GM12874 (cell line): ENCODE results near the gene RALBP1.

Experiments
- TF ChIP-seq, protein P1 (sequence below): IDR thresholded peaks from 2 replicates; pipeline ENCODE4 v1.5.1; 2011; ENCODE audit warnings: low read depth, mild to moderate bottlenecking, control low read depth, low read length, moderate library complexity; ENCODE audit not compliant: insufficient read depth

Gene RALBP1

GRCh38 chr18:9547782-9548181 lies 72.5 kb downstream of the RALBP1 start:
- TF ChIP-seq, protein P1, sequence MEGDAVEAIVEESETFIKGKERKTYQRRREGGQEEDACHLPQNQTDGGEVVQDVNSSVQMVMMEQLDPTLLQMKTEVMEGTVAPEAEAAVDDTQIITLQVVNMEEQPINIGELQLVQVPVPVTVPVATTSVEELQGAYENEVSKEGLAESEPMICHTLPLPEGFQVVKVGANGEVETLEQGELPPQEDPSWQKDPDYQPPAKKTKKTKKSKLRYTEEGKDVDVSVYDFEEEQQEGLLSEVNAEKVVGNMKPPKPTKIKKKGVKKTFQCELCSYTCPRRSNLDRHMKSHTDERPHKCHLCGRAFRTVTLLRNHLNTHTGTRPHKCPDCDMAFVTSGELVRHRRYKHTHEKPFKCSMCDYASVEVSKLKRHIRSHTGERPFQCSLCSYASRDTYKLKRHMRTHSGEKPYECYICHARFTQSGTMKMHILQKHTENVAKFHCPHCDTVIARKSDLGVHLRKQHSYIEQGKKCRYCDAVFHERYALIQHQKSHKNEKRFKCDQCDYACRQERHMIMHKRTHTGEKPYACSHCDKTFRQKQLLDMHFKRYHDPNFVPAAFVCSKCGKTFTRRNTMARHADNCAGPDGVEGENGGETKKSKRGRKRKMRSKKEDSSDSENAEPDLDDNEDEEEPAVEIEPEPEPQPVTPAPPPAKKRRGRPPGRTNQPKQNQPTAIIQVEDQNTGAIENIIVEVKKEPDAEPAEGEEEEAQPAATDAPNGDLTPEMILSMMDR, result no peak

- TF ChIP-seq, protein P1, result no peak
Measured at GRCh38 chr18:9549405-9549804, 74.1 kb downstream of the RALBP1 start.

DNA sequence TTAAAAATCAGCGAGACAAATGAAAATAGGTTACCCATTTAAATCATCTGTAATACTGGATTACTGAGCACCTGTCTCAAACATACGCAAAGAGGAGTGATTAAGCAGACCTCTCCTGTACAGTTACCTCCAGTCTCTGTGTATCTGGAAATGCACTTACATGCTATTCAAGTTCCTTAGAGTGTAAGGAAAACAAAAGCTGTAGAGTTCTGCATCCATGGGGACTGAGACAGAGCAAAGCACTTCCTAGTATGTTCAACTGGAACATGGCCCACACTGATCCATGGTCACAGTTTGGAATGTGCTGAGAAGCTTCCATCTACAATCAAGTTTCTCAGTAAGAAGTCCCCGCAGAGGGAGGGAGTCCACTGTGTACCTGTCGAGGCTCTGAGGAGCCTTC lies 75.1 kb downstream of the RALBP1 start:
- TF ChIP-seq, protein P1, result no peak

GRCh38 chr18:9552191-9552590 lies 76.9 kb downstream of the RALBP1 start:
- TF ChIP-seq, protein P1, result no peak

DNA sequence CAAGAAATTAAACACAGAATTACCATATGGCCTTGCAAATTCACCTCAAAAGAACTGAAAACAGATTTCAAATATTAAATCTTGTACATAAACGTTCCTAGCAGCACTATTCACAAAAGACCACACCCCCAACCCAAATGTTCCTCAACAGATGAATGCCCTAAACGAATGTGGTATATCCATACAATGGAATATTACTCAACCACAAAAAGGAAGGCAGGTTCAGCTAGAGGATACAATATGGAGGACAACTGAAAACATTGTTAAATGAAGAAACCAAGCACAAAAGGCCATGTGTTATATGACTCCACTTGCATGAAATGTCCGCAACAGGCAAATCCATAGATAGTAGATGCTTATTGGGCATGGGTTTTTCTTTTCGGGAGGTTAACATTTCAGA lies 77.3 kb downstream of the RALBP1 start:
- TF ChIP-seq, protein P1, result no peak

- TF ChIP-seq, protein P1, result no peak
Measured at GRCh38 chr18:9557250-9557943, 82.1 kb downstream of the RALBP1 start.

DNA sequence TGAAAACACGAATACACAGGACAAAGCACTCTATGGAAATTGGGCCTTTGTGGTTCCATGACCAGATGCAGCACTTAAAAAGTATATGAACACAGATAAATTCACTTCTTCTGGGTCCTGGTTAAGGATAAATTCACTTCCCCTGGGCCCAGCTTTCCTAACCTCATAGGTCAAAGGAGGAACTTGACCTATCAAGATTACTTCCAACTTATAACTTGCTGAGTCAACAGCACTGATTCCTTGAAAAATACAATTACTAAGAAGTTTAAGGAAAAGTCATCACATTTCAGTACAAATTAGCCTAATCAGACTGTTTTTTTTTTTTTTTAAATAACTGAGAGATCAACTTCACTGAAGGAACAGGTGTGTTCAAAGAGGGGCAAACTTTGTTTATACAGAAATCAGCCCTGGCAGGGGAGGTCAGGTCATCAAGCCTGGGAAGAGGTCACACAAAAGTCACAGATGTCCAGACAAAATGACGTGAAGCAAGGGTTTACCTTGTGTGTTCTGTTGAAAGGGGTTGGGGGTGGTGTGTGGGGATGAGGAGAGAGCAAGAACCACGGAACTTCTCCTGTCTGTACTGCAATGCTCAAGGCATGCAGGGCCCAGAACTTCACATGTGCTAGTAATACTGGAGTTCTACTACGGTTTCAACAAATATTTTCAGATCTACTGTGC lies 83.2 kb downstream of the RALBP1 start:
- TF ChIP-seq, protein P1, result no peak
